HEK293 (cell line): ENCODE results near the gene KRT27.

Source experiments
- CTCF ChIA-PET: fragments of 350-600 bp; formaldehyde crosslinking; extraction: SDS; loops from one replicate; lab custom pipeline; 2021; ENCODE audit warnings: antibody characterized with exemption; lab: Yijun Ruan, JAX
- POLR2A ChIA-PET: fragments of 300-600 bp; formaldehyde crosslinking; extraction: SDS; loops from one replicate; lab custom pipeline; 2020; ENCODE audit warnings: antibody characterized with exemption, inconsistent platforms; lab: Yijun Ruan, JAX
- H3K27ac ChIP-seq: fragments of 200-500 bp; sonication (Bioruptor generic); 2 replicates; pipeline ENCODE4 v1.5.1; 2014; ENCODE audit warnings: low read depth, low read length, control low read depth, inconsistent platforms; ENCODE audit errors: extremely low read depth
- H3K36me3 ChIP-seq, 2 experiments: fragments of 200-500 bp in 1 of 2; sonication (Bioruptor generic) in 1 of 2; 1 replicate in 1 of 2; 2 replicates in 1 of 2; pipeline ENCODE4 v1.5.1; 2014 to 2017; ENCODE audit warnings: inconsistent platforms in 2 of 2, low read length in 2 of 2; ENCODE audit not compliant: control insufficient read depth in 2 of 2, insufficient read depth in 1 of 2
- H3K4me1 ChIP-seq: fragments of 200-500 bp; sonication (Bioruptor generic); 2 replicates; pipeline ENCODE4 v1.5.1; 2014; ENCODE audit warnings: mild to moderate bottlenecking, low read length, inconsistent platforms; ENCODE audit not compliant: control insufficient read depth, insufficient read depth
- H3K4me3 ChIP-seq: 2 replicates; pipeline ENCODE4 v1.5.1; 2011; ENCODE audit warnings: low read depth, mild to moderate bottlenecking, control low read depth, low read length, moderate library complexity
- H3K9me3 ChIP-seq: fragments of 200-500 bp; sonication (Bioruptor generic); 2 replicates; pipeline ENCODE4 v1.5.1; 2014; ENCODE audit warnings: low read depth, low read length, inconsistent platforms; ENCODE audit not compliant: control insufficient read depth, insufficient read depth
- KLF1 ChIP-seq: fragments of 450-650 bp; formaldehyde crosslinking; IDR thresholded peaks from 2 replicates; pipeline ENCODE4 v1.5.1; 2016; ENCODE audit warnings: missing biosample characterization, missing genetic modification characterization
- PRDM2 ChIP-seq: fragments of 450-650 bp; formaldehyde crosslinking; IDR thresholded peaks from 2 replicates; pipeline ENCODE4 v1.5.1; 2016; ENCODE audit warnings: missing biosample characterization, missing genetic modification characterization, borderline replicate concordance
- ZNF398 ChIP-seq: fragments of 450-650 bp; formaldehyde crosslinking; IDR thresholded peaks from 2 replicates; pipeline ENCODE4 v1.5.1; 2017; ENCODE audit warnings: missing biosample characterization, missing genetic modification characterization
- ZNF510 ChIP-seq: fragments of 450-650 bp; formaldehyde crosslinking; IDR thresholded peaks from 2 replicates; pipeline ENCODE4 v1.5.1; 2018; ENCODE audit warnings: mild to moderate bottlenecking, missing genetic modification characterization, missing biosample characterization; ENCODE audit not compliant: insufficient replicate concordance
- ZNF518A ChIP-seq: fragments of 450-650 bp; formaldehyde crosslinking; conservative IDR thresholded peaks from 2 replicates; pipeline ENCODE4 v1.5.1; 2016; ENCODE audit warnings: low read depth, missing biosample characterization, missing genetic modification characterization
- ZSCAN5A ChIP-seq: fragments of 450-650 bp; formaldehyde crosslinking; IDR thresholded peaks from 2 replicates; pipeline ENCODE4 v1.5.1; 2016; ENCODE audit warnings: missing biosample characterization, missing genetic modification characterization
- TF ChIP-seq, protein P1 (sequence below): fragments of 450-650 bp; formaldehyde crosslinking; IDR thresholded peaks from 2 replicates; pipeline ENCODE4 v1.5.1; 2016; ENCODE audit warnings: missing biosample characterization, missing genetic modification characterization

KRT27 gene

GRCh38 chr17:40726919-40727318 is 55.4 kb downstream of the KRT27 start:
- no peaks in the 10 kb centered on the region for H3K4me1 ChIP-seq
- H3K4me3 ChIP-seq, result no peak overlapping the region
- no peaks in the 10 kb centered on the region for H3K36me3 ChIP-seq
- POLR2A ChIA-PET, result no interaction called here
- CTCF ChIA-PET, result interaction anchor here (0.8 to 1.3 kb wide), 4 partner anchors 24 to 111 kb away, joined by 3 to 6 read pairs (median 5); no protein-coding TSS in a partner anchor
- H3K27ac ChIP-seq, result no peak overlapping the region
- TF ChIP-seq, protein P1, sequence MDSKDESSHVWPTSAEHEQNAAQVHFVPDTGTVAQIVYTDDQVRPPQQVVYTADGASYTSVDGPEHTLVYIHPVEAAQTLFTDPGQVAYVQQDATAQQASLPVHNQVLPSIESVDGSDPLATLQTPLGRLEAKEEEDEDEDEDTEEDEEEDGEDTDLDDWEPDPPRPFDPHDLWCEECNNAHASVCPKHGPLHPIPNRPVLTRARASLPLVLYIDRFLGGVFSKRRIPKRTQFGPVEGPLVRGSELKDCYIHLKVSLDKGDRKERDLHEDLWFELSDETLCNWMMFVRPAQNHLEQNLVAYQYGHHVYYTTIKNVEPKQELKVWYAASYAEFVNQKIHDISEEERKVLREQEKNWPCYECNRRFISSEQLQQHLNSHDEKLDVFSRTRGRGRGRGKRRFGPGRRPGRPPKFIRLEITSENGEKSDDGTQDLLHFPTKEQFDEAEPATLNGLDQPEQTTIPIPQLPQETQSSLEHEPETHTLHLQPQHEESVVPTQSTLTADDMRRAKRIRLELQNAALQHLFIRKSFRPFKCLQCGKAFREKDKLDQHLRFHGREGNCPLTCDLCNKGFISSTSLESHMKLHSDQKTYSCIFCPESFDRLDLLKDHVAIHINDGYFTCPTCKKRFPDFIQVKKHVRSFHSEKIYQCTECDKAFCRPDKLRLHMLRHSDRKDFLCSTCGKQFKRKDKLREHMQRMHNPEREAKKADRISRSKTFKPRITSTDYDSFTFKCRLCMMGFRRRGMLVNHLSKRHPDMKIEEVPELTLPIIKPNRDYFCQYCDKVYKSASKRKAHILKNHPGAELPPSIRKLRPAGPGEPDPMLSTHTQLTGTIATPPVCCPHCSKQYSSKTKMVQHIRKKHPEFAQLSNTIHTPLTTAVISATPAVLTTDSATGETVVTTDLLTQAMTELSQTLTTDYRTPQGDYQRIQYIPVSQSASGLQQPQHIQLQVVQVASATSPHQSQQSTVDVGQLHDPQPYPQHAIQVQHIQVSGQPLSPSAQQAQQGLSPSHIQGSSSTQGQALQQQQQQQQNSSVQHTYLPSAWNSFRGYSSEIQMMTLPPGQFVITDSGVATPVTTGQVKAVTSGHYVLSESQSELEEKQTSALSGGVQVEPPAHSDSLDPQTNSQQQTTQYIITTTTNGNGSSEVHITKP (tag by site-specific recombination), result no peak
- TF ChIP-seq ZNF510 (tag by site-specific recombination) (no peak), ZNF398 (tag by site-specific recombination) (no peak), ZSCAN5A (tag by site-specific recombination) (no peak), KLF1 (no peak), PRDM2 (tag by site-specific recombination) (no peak), ZNF518A (no peak)
- no peaks in the 10 kb centered on the region for H3K9me3 ChIP-seq
